ENCODE measurements around the gene UQCR11. TPM values are rescaled to one million over a fixed set of nuclear protein-coding genes. Genes with fewer than 3 reads are reported as not detected.

UQCR11 gene
- total RNA-seq, 1 donor from 2014 or later: 84.6 TPM

GRCh38 chr19:1554968-1555367, 50.3 kb downstream of the UQCR11 start:
- Histone ChIP-seq H3K36me3 (ENCODE audit: control insufficient read depth, insufficient read depth, low read length) (no peaks in the 10 kb centered on the region), H3K27me3 (ENCODE audit: control insufficient read depth, insufficient read depth, low read length) (no peaks in the 10 kb centered on the region), H3K4me3 (ENCODE audit: low read depth, low read length) (no peak overlapping the region)
- no peak for TF ChIP-seq CTCF (IDR thresholded peaks at IDR 0.05; ENCODE audit: insufficient read depth, low read length, poor library complexity, severe bottlenecking)
- no peak for DNase-seq (ENCODE audit: low read depth)

GRCh38 chr19:1553415-1553814, 51.8 kb downstream of the UQCR11 start:
- DNase-seq (ENCODE audit: low read depth): no peak
- Histone ChIP-seq H3K27me3 (ENCODE audit: control insufficient read depth, insufficient read depth, low read length) (no peaks in the 10 kb centered on the region), H3K4me3 (ENCODE audit: low read depth, low read length) (no peak overlapping the region), H3K36me3 (ENCODE audit: control insufficient read depth, insufficient read depth, low read length) (no peaks in the 10 kb centered on the region)
- TF ChIP-seq CTCF (IDR thresholded peaks at IDR 0.05; ENCODE audit: insufficient read depth, low read length, poor library complexity, severe bottlenecking): no peak

GRCh38 chr19:1551068-1552040, 53.9 kb downstream of the UQCR11 start:
- DNase-seq (ENCODE audit: low read depth): no peak
- H3K36me3 ChIP-seq (ENCODE audit: control insufficient read depth, insufficient read depth, low read length): no peaks in the 10 kb centered on the region
- H3K4me3 ChIP-seq (ENCODE audit: low read depth, low read length): no peak overlapping the region
- no peak for TF ChIP-seq CTCF (IDR thresholded peaks at IDR 0.05; ENCODE audit: insufficient read depth, low read length, poor library complexity, severe bottlenecking)
- no peaks in the 10 kb centered on the region for H3K27me3 ChIP-seq (ENCODE audit: control insufficient read depth, insufficient read depth, low read length)

- DNase-seq (ENCODE audit: low read depth): no peak
- Histone ChIP-seq H3K36me3 (ENCODE audit: control insufficient read depth, insufficient read depth, low read length) (no peaks in the 10 kb centered on the region), H3K27me3 (ENCODE audit: control insufficient read depth, insufficient read depth, low read length) (peaks cover 3% of the 10 kb centered on the region), H3K4me3 (ENCODE audit: low read depth, low read length) (no peak overlapping the region)
- no peak for TF ChIP-seq CTCF (IDR thresholded peaks at IDR 0.05; ENCODE audit: insufficient read depth, low read length, poor library complexity, severe bottlenecking)
Measured at GRCh38 chr19:1549332-1549945, 55.8 kb downstream of the UQCR11 start.

Other genes starting within 250 kb of the UQCR11 start
- gene NDUFS7, start 221.6 kb downstream of the UQCR11 start, total RNA-seq: 165 and 189 TPM in 2 replicates
- 17.5 and 20.3 TPM in 2 replicates for gene GAMT, start 203.9 kb downstream of the UQCR11 start, total RNA-seq
- gene DAZAP1, start 197.9 kb downstream of the UQCR11 start, total RNA-seq: 74.5 and 77.0 TPM in 2 replicates
- gene RPS15, start 167.1 kb downstream of the UQCR11 start, total RNA-seq: 1,778 and 3,178 TPM in 2 replicates
- gene APC2, start 155.3 kb downstream of the UQCR11 start, total RNA-seq: not detected in 2 replicates
- gene C19orf25, start 126.2 kb downstream of the UQCR11 start, total RNA-seq: 38.8 and 40.0 TPM in 2 replicates
- 1.6 and 5.5 TPM in 2 replicates for gene PCSK4, start 115.1 kb downstream of the UQCR11 start, total RNA-seq
- gene REEP6, start 114.3 kb downstream of the UQCR11 start, total RNA-seq: 8.7 and 9.7 TPM in 2 replicates
- 0.58 and 1.8 TPM in 2 replicates for gene ADAMTSL5, start 92.4 kb downstream of the UQCR11 start, total RNA-seq
- gene PLK5, start 81.4 kb downstream of the UQCR11 start, total RNA-seq: not detected in 2 replicates
- gene MEX3D, start 37.1 kb downstream of the UQCR11 start, total RNA-seq: 90.9 and 112 TPM in 2 replicates
- 118 and 130 TPM in 2 replicates for gene MBD3, start 12.6 kb downstream of the UQCR11 start, total RNA-seq
- 123 and 199 TPM in 2 replicates for gene TCF3, start 47.2 kb upstream of the UQCR11 start, total RNA-seq
- gene ONECUT3, start 148.0 kb upstream of the UQCR11 start, total RNA-seq: not detected in 2 replicates
- gene ATP8B3, start 206.8 kb upstream of the UQCR11 start, total RNA-seq: 0.96 TPM in 2 replicates
- 18.8 and 32.1 TPM in 2 replicates for gene REXO1, start 243.0 kb upstream of the UQCR11 start, total RNA-seq

Data from kidney epithelial cell (primary cell).